ENCODE results near the gene CEP112.

Gene CEP112

DNA sequence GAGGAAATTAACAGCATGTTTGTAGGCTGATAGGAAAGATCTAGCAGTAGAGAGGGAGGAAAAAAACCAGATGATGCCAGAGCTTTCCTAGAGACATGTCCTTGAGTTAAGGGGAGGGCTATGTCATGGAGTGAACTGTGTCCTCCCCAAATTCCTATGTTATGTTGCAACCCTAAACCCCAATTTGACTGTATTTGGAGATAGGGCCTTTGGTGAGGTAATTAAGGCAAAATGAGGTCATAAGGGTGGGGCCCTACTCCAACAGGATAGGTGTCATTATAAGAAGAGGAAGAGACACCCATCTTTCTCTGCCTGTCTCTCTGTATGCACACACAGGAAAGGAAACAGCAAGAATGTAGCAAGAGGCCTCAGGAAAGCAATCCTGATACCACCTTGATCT lies 435.2 kb downstream of the CEP112 start:
- H3K4me1 ChIP-seq (ENCODE audit: control insufficient read depth, insufficient read depth, low read length), result no peaks in the 10 kb centered on the region
- H3K36me3 ChIP-seq (ENCODE audit: control insufficient read depth, insufficient read depth, low read length), result no peaks in the 10 kb centered on the region
- no peaks in the 10 kb centered on the region for H3K27me3 ChIP-seq (ENCODE audit: control insufficient read depth, insufficient read depth, low read length)
- H3K9ac ChIP-seq (ENCODE audit: low read length), result no peak overlapping the region
- no peaks in the 10 kb centered on the region for H3K9me3 ChIP-seq (ENCODE audit: control insufficient read depth, insufficient read depth, low read depth, low read length)
- no peak overlapping the region for H3K4me3 ChIP-seq (ENCODE audit: low read depth, low read length)
- no peak overlapping the region for H3K27ac ChIP-seq (ENCODE audit: low read depth, low read length)

DNA sequence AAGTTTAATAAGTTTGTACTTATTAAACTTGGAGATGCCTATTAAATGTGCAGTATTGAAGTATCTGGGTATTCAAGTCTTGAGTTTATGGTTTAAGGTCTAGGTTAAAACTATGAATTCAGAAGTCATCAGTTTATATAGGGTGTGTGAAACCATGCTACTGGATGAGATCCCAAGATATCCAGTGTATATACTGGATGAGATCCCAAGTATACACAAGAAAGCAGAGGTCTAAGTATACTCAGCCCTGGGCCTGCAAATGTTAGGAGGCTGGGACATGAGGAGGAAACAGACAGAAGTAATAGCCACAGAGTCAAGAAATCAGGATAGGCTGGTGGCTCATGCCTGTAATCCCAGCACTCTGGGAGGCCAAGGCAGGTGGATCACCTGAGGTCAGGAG lies 436.1 kb downstream of the CEP112 start:
- H3K36me3 ChIP-seq (ENCODE audit: control insufficient read depth, insufficient read depth, low read length), result no peaks in the 10 kb centered on the region
- H3K9ac ChIP-seq (ENCODE audit: low read length), result no peak overlapping the region
- H3K9me3 ChIP-seq (ENCODE audit: control insufficient read depth, insufficient read depth, low read depth, low read length), result no peaks in the 10 kb centered on the region
- H3K4me1 ChIP-seq (ENCODE audit: control insufficient read depth, insufficient read depth, low read length), result no peaks in the 10 kb centered on the region
- no peak overlapping the region for H3K27ac ChIP-seq (ENCODE audit: low read depth, low read length)
- H3K4me3 ChIP-seq (ENCODE audit: low read depth, low read length), result no peak overlapping the region
- H3K27me3 ChIP-seq (ENCODE audit: control insufficient read depth, insufficient read depth, low read length), result no peaks in the 10 kb centered on the region

DNA sequence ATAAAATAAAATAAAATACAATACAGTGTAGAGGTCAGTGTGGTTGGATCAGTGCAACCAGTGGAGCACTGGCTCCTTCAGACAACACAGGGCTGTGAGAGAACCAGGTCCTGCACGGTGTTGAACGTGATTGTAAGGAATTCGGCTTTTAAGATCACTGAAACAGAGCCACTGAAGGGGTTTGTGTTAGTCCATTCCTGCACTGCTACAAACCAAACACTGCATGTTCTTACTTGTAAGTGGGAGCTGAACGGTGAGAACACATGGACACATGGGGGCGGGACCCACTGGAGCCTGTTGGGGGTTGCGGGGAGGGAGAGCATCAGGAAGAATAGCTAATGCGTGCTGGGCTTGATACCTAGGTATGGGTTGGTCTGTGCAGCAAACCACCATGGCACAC lies 437.3 kb downstream of the CEP112 start:
- Histone ChIP-seq H3K4me1 (ENCODE audit: control insufficient read depth, insufficient read depth, low read length) (no peaks in the 10 kb centered on the region), H3K36me3 (ENCODE audit: control insufficient read depth, insufficient read depth, low read length) (no peaks in the 10 kb centered on the region), H3K9me3 (ENCODE audit: control insufficient read depth, insufficient read depth, low read depth, low read length) (no peaks in the 10 kb centered on the region), H3K27ac (ENCODE audit: low read depth, low read length) (no peak overlapping the region), H3K4me3 (ENCODE audit: low read depth, low read length) (no peak overlapping the region), H3K9ac (ENCODE audit: low read length) (no peak overlapping the region), H3K27me3 (ENCODE audit: control insufficient read depth, insufficient read depth, low read length) (no peaks in the 10 kb centered on the region)

DNA sequence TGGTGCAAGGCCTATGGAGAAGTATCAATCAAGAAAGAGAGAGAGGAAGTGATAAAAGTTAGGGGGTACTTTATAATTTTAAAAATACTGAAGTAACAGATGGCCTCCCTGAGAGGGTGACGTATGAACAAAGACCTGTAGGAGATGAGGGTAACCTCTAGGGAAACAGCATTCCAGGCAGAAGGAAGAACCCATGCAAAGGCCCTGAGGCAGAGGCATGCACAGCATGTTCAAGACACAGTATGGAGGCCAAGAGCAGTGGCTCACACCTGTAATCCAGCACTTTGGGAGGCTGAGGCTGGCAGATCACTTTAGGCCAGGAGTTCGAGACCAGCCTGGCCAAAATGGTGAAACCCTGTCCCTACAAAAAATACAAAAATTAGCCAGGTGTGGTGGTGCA lies 437.9 kb downstream of the CEP112 start:
- Histone ChIP-seq H3K36me3 (ENCODE audit: control insufficient read depth, insufficient read depth, low read length) (no peaks in the 10 kb centered on the region), H3K27ac (ENCODE audit: low read depth, low read length) (no peak overlapping the region), H3K9ac (ENCODE audit: low read length) (no peak overlapping the region), H3K9me3 (ENCODE audit: control insufficient read depth, insufficient read depth, low read depth, low read length) (no peaks in the 10 kb centered on the region), H3K4me1 (ENCODE audit: control insufficient read depth, insufficient read depth, low read length) (no peaks in the 10 kb centered on the region), H3K4me3 (ENCODE audit: low read depth, low read length) (no peak overlapping the region), H3K27me3 (ENCODE audit: control insufficient read depth, insufficient read depth, low read length) (no peaks in the 10 kb centered on the region)

DNA sequence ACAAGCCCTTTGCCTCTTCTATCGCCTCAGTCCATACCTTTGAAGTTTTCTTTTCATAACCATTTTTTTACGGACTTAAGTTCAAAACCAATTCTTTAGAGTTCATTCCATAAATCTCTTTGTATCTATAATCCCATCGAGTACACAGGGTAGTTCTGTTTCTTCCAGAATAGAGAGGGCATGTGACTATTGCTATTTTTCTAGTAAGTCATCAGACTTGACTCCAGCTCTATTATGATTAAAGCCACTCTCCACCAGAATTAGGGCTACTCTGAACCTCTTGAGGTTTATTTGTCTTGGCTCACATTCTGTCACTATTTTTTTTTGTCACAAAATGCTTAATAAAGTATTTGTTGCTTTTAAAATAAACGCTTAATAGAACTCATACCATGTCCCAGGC lies 438.6 kb downstream of the CEP112 start:
- Histone ChIP-seq H3K4me3 (ENCODE audit: low read depth, low read length) (no peak overlapping the region), H3K27ac (ENCODE audit: low read depth, low read length) (no peak overlapping the region), H3K4me1 (ENCODE audit: control insufficient read depth, insufficient read depth, low read length) (no peaks in the 10 kb centered on the region), H3K27me3 (ENCODE audit: control insufficient read depth, insufficient read depth, low read length) (no peaks in the 10 kb centered on the region), H3K9ac (ENCODE audit: low read length) (no peak overlapping the region), H3K9me3 (ENCODE audit: control insufficient read depth, insufficient read depth, low read depth, low read length) (no peaks in the 10 kb centered on the region), H3K36me3 (ENCODE audit: control insufficient read depth, insufficient read depth, low read length) (no peaks in the 10 kb centered on the region)

DNA sequence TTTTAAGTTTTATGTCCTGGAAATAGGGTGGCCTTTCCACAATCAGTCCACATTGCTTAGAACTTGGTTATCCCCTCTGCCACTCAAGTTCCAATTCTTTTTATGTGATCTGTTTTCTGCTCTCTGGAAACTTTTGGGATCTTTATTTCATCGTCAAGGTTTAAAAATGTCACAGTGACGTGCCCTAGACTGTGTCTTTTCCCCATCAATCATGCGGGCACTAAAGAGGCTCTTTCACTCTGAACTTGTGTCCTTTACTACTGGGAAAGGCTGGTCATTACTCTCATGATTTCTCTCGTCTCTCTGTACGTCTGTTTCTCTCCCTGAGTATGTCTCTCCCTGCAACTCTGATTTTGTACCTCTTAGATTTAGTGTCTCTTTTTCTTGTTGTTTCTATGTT lies 440.7 kb downstream of the CEP112 start:
- no peak overlapping the region for H3K4me3 ChIP-seq (ENCODE audit: low read depth, low read length)
- no peaks in the 10 kb centered on the region for H3K27me3 ChIP-seq (ENCODE audit: control insufficient read depth, insufficient read depth, low read length)
- no peaks in the 10 kb centered on the region for H3K9me3 ChIP-seq (ENCODE audit: control insufficient read depth, insufficient read depth, low read depth, low read length)
- no peaks in the 10 kb centered on the region for H3K36me3 ChIP-seq (ENCODE audit: control insufficient read depth, insufficient read depth, low read length)
- H3K9ac ChIP-seq (ENCODE audit: low read length), result no peak overlapping the region
- no peaks in the 10 kb centered on the region for H3K4me1 ChIP-seq (ENCODE audit: control insufficient read depth, insufficient read depth, low read length)
- H3K27ac ChIP-seq (ENCODE audit: low read depth, low read length), result no peak overlapping the region

DNA sequence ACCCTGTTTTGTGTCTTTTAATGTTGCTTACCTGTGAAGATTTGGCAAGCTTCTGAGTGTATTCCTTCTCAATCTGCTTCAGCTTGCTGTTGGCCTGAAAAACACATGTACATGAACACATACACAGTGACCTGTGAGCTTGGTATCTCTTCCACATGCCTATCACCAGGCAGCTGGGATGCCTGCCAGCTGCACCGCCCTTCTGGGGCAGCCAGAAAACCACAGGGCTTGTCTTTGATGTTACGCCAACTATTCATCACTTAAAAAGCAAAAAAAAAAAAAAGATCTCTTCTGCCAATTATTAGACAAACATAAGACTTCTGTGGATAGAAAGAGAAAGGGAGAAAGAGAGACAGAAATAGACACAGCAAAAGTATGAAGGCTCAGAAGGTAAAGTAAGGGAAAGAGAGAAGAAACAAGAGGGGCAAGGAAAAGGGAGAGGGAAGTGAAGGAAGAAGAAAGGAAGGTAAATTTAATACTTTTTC lies 441.3 kb downstream of the CEP112 start:
- Histone ChIP-seq H3K4me3 (ENCODE audit: low read depth, low read length) (no peak overlapping the region), H3K27ac (ENCODE audit: low read depth, low read length) (no peak overlapping the region), H3K36me3 (ENCODE audit: control insufficient read depth, insufficient read depth, low read length) (no peaks in the 10 kb centered on the region), H3K9ac (ENCODE audit: low read length) (no peak overlapping the region), H3K4me1 (ENCODE audit: control insufficient read depth, insufficient read depth, low read length) (no peaks in the 10 kb centered on the region), H3K27me3 (ENCODE audit: control insufficient read depth, insufficient read depth, low read length) (no peaks in the 10 kb centered on the region), H3K9me3 (ENCODE audit: control insufficient read depth, insufficient read depth, low read depth, low read length) (no peaks in the 10 kb centered on the region)

DNA sequence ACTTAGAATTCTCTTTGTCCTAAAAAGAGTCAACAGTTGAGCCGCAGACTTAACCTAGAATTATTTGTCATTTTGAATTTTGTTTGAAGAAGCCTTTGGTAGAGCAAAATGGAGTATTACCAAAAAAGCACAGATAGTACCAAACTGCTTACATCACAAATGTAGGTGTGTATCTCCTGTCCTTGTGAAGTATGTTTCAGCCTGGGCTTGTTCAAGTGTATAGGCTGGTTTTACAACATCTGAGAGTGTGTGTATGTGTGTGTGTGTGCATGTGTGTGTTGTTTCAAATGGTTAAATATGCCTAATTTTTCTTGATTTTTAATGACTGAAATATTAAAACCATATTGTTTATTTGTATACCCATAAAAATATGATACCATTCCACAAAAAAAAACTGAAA lies 441.8 kb downstream of the CEP112 start:
- no peak overlapping the region for H3K9ac ChIP-seq (ENCODE audit: low read length)
- no peaks in the 10 kb centered on the region for H3K9me3 ChIP-seq (ENCODE audit: control insufficient read depth, insufficient read depth, low read depth, low read length)
- H3K4me3 ChIP-seq (ENCODE audit: low read depth, low read length), result no peak overlapping the region
- no peak overlapping the region for H3K27ac ChIP-seq (ENCODE audit: low read depth, low read length)
- no peaks in the 10 kb centered on the region for H3K4me1 ChIP-seq (ENCODE audit: control insufficient read depth, insufficient read depth, low read length)
- no peaks in the 10 kb centered on the region for H3K36me3 ChIP-seq (ENCODE audit: control insufficient read depth, insufficient read depth, low read length)
- H3K27me3 ChIP-seq (ENCODE audit: control insufficient read depth, insufficient read depth, low read length), result no peaks in the 10 kb centered on the region

DNA sequence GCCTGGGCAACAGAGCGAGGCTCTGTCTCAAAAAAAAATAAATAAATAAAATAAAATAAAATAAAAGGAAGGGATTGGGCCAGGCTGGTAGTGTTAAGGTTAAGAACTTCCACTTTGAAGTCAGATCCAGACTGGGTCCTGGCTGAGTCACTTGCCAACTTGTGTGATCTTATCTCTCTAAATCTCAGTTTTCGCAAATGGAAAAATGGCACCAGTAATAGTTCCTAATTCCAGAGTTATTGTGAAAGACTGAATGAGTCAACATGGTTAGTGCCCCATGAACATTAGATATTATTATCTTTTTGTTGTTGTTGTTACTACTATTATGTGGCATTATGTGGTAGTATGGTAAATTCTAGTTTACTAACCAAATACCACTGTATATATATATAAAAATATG lies 442.5 kb downstream of the CEP112 start:
- Histone ChIP-seq H3K4me1 (ENCODE audit: control insufficient read depth, insufficient read depth, low read length) (no peaks in the 10 kb centered on the region), H3K9me3 (ENCODE audit: control insufficient read depth, insufficient read depth, low read depth, low read length) (no peaks in the 10 kb centered on the region), H3K4me3 (ENCODE audit: low read depth, low read length) (no peak overlapping the region), H3K27me3 (ENCODE audit: control insufficient read depth, insufficient read depth, low read length) (no peaks in the 10 kb centered on the region), H3K36me3 (ENCODE audit: control insufficient read depth, insufficient read depth, low read length) (no peaks in the 10 kb centered on the region), H3K27ac (ENCODE audit: low read depth, low read length) (no peak overlapping the region), H3K9ac (ENCODE audit: low read length) (no peak overlapping the region)

DNA sequence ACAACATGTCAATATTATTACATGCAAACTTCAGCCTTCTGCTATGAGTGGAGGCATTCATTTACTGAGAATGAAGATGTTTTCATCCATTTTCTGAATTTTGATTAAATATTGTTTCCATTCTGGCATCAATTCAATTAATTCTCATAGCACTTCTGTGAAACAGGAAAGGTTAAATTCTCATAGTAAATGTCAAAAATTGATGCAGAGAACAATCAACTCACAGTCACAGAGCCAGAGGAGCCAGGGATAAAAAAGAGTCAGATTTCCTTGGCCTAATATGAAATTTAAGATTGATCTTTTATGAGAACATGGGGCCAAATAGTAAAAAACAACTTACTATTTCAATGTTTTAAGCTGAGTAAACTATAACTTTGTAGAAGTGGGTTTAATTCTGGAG lies 446.7 kb downstream of the CEP112 start:
- Histone ChIP-seq H3K4me1 (ENCODE audit: control insufficient read depth, insufficient read depth, low read length) (peaks cover 17% of the 10 kb centered on the region), H3K36me3 (ENCODE audit: control insufficient read depth, insufficient read depth, low read length) (no peaks in the 10 kb centered on the region), H3K9me3 (ENCODE audit: control insufficient read depth, insufficient read depth, low read depth, low read length) (no peaks in the 10 kb centered on the region), H3K27ac (ENCODE audit: low read depth, low read length) (no peak overlapping the region), H3K4me3 (ENCODE audit: low read depth, low read length) (no peak overlapping the region), H3K27me3 (ENCODE audit: control insufficient read depth, insufficient read depth, low read length) (no peaks in the 10 kb centered on the region), H3K9ac (ENCODE audit: low read length) (no peak overlapping the region)

DNA sequence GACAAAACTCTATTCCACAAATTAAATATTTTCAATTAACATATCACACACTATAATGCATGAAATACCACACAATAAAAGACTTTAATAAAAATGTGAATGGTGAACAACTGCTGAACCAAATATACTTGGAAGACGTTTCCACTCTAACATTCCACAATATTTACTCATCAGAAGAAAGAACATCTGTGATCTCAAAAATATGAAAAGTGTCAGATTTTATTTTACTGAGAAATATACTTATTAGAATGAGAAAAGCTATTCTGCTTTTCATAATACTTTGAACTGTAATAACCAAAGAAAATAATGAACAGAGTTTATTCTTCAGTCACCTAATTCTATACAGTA lies 448.7 kb downstream of the CEP112 start:
- Histone ChIP-seq H3K27ac (ENCODE audit: low read depth, low read length) (no peak overlapping the region), H3K9ac (ENCODE audit: low read length) (no peak overlapping the region), H3K9me3 (ENCODE audit: control insufficient read depth, insufficient read depth, low read depth, low read length) (peaks cover 8% of the 10 kb centered on the region), H3K4me3 (ENCODE audit: low read depth, low read length) (no peak overlapping the region), H3K36me3 (ENCODE audit: control insufficient read depth, insufficient read depth, low read length) (no peaks in the 10 kb centered on the region), H3K27me3 (ENCODE audit: control insufficient read depth, insufficient read depth, low read length) (no peaks in the 10 kb centered on the region), H3K4me1 (ENCODE audit: control insufficient read depth, insufficient read depth, low read length) (peaks cover 17% of the 10 kb centered on the region)

All from HUES6 (cell line).